Pons (tissue), 1 donor: ENCODE results near the gene PQBP1.
A peak's percentile ranks its signal among the peaks of the same experiment; 100 is the strongest.

ENCODE experiments used
- DNase-seq: peaks from one replicate; pipeline ENCODE4 v3.0.0-alpha.2; 2016; ENCODE audit warnings: low spot score

PQBP1 gene

GRCh38 chrX:48901069-48901468, 3.3 kb downstream of the PQBP1 start:
- no peak for DNase-seq

- DNase-seq, result no peak
These were observed 4.4 kb downstream of the PQBP1 start for GRCh38 chrX:48902135-48902534.

- no peak for DNase-seq
These were observed 5.0 kb downstream of the PQBP1 start for GRCh38 chrX:48902776-48903175.

GRCh38 chrX:48903290-48903689, 5.6 kb downstream of the PQBP1 start:
- no peak for DNase-seq

GRCh38 chrX:48904180-48904579, 6.5 kb downstream of the PQBP1 start:
- DNase-seq, result no peak

GRCh38 chrX:48904626-48905025, 6.9 kb downstream of the PQBP1 start:
- DNase-seq, result no peak

GRCh38 chrX:48905090-48905790, 7.5 kb downstream of the PQBP1 start:
- DNase-seq, result no peak

GRCh38 chrX:48908600-48908999, 10.9 kb downstream of the PQBP1 start:
- DNase-seq, result no peak

- DNase-seq, result no peak
These were observed 12.1 kb downstream of the PQBP1 start for GRCh38 chrX:48909703-48910294.

GRCh38 chrX:48910926-48911411, 13.2 kb downstream of the PQBP1 start:
- no peak for DNase-seq

- DNase-seq, result peak; percentile 61
These were observed 13.9 kb downstream of the PQBP1 start, which contains the start of gene SLC35A2 for GRCh38 chrX:48911412-48912182. Gene SLC35A2, minus strand, starts transcription at chrX:48911646. Its CDS starts 10 bp downstream, at chrX:48911636.

GRCh38 chrX:48913605-48914366, 16.1 kb downstream of the PQBP1 start:
- no peak for DNase-seq

- no peak for DNase-seq
These were observed 17.1 kb downstream of the PQBP1 start for GRCh38 chrX:48914593-48915493.

- peak; percentile 88 for DNase-seq
These were observed 19.6 kb downstream of the PQBP1 start for GRCh38 chrX:48917139-48918001.

GRCh38 chrX:48918301-48918642, 20.5 kb downstream of the PQBP1 start:
- no peak for DNase-seq

GRCh38 chrX:48918643-48919340, 21.1 kb downstream of the PQBP1 start, which contains the start of gene PIM2:
Gene PIM2, minus strand, starts transcription at chrX:48919024. Its CDS starts 190 bp downstream, at chrX:48918834.
- peak; percentile 78 for DNase-seq

GRCh38 chrX:48919360-48919841, 21.7 kb downstream of the PQBP1 start:
- peak; percentile 1 for DNase-seq

GRCh38 chrX:48919947-48920717, 22.4 kb downstream of the PQBP1 start:
- DNase-seq, result no peak
